Activated effector memory CD4-positive, alpha-beta T cell treated with anti-CD3 and anti-CD28 coated beads, Interleukin-2, amount 50 U/mL, for 16 hours (primary cell): ENCODE measurements around the gene ASPSCR1.
"Not testable (repeated sequence)": the region's sequence is repeated elsewhere in the genome, so short reads cannot be mapped to it uniquely, and the experiment has no call there.

ENCODE experiments used
- DNase-seq: peaks from one replicate; pipeline ENCODE4 v3.0.0-alpha.2; 2020

ASPSCR1 gene

DNA sequence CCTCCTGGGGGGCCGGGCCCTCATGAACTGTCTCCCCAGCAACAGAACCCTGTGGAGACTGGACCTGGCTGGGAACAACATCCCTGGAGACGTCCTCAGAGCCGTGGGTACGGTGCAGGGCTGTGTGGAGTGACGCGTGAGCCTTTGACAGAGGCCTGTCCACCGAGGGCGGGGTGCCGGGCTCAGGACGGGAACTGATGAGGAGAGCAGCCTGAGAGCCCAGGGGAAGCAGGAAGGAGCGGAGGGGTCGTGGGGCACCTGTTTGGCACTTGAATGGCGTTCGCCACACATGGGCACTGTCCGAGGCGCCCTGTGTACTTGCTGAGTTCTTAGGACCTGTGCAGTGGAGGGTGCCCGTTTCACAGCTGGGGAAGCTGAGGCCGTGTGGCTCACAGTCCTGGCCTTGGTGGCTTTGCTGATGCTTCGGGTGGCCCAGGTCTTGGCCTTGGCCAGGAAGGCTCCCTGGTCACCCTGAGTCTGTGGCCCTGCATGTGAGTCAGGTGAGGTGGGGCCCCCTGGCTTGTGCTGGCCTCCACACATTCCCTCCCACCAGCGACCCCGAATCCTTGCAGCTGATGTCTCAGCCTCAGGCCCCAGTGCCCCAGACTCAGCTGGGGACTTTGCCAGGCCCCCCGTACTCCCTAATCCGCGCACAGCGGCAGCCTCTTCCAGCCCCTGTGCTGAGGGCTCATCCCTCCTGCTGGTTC, 48.1 kb downstream of the ASPSCR1 start:
- no peak for DNase-seq

DNA sequence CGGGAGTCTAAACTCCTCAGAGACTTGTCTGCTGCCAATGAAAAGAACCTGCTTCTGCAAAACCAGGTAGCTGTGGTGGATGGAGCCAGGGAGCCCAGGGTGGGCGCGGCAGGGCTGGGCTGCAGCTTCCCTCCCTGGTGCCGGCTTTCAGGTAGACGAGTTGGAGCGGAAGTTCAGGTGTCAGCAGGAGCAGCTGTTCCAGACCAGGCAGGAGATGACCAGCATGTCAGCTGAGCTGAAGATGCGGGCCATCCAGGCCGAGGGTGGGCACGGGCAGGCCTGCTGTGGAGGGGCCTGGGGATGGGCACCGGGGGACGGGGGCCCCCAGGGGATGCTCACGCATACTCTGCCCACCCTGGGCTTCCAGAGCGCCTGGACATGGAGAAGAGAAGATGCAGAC, 50.8 kb downstream of the ASPSCR1 start:
- DNase-seq = no peak

DNA sequence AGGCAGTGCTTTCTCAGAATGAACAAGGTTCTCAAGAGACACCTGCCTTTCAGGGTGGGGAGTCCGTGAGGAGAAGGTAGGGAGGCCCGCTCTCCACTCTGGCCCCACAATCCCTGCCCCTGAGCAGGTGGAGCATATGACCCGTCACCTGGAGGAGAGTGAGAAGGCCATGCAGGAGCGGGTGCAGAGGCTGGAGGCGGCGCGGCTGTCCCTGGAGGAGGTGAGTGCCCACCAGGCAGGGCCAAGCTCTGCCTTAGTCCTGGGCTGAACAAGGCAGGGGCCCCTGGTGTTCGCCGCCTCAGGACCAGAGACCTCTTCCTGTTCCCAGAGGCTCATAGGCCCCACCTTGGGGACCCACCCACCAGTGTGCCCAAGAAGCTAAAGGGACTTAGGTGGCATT, 51.5 kb downstream of the ASPSCR1 start:
- no peak for DNase-seq

DNA sequence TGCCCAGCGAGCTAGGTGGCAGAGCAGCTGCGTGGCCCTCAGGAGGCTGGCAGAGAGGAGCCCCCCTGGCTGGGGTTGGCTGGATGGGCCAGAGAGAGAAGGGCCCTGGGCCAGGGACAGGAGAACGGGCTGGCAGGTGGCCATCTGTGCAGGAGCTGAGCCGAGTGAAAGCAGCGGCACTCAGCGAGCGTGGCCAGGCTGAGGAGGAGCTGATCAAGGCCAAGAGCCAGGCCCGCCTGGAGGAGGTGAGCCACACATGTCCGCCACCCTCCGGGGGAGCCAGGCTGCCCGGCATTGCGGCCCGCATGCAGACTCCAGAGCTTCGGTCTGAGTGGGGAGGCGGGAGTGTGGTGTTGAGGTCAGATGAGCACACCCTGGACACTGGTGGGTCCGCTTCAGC, 52.0 kb downstream of the ASPSCR1 start:
- no peak for DNase-seq

DNA sequence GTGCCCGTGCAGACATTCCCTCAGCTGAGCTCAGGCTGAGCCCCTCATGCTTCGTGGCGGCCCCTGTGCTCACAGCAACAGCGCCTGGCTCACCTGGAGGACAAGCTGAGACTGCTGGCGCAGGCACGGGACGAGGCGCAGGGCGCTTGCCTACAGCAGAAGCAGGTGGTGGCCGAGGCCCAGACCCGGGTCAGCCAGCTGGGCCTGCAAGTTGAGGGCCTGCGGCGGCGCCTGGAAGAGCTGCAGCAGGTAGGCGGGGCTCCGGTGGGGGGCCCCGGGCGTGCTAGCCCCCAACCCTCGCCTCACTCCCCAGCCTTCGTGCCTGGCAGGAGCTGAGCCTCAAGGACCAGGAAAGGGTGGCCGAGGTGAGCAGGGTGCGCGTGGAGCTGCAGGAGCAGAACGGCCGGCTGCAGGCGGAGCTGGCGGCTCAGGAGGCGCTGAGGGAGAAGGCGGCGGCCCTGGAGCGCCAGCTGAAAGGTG, 52.6 kb downstream of the ASPSCR1 start:
- DNase-seq = no peak

DNA sequence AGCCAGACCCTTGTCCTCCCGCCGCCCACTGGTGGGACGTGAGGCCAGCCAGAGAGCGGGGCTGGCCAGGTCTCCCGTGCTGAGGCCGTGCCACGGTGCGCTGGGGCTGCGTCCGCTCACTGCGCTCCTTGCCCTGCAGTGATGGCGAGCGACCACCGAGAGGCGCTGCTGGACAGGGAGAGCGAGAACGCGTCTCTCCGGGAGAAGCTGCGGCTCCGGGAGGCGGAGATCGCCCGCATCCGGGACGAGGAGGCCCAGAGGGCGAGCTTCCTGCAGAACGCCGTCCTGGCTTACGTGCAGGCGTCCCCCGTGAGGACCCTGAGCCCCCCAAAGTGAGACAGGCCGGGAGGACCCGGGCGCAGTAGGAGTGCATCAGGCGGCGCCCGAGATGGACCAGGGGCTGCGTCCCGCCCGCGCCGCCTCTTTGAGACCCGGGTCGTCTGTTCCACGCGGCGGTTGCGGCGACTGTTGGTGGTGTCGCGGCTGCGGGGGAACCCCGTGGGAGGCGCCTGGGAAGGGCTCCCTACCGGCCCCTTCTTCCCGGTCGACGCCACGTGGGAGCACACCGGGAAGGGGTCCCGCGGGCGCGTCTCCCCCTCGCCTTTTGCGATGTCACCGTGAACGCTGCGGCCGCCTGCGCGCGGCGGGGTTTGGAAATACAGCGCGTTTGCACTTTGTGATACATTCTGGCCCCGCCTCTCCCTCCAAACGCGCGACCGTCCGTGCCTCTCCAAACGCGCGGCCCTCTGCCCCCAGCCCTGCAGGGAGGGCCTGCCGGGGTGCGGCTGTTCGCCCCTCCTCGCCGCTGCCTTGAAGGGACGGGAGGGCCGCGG, 53.3 kb downstream of the ASPSCR1 start:
- DNase-seq = peak; percentile 92

DNA sequence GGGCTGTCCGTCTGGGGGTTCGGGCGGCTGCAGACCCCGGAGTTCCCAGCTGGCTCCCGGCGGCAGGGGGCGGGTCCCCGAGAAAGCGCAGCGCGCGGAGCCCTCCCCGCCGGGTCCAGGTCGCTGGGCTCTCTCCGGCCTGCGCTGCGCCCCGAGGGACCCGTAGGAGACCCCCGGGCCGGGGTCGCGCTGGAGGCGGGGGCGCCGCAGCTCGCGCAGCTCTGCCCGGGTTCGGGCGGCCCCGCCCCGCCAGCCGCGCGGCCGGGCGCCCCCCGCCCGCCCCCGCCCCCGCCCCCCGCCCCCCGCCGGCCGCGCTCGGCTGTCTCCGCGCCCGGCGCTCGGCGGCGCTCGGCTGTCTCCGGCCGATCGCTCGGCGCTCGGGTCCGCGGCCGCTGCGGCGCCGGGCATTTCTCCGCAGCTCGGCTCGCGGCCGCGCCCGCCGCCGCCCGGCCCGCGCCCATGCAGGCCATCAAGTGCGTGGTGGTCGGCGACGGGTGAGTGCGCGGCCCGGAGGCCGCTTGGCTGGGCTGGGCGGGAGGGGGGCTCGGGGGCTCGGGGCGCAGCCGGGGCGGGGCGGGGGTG, 54.0 kb downstream of the ASPSCR1 start, which contains the start of gene RAC3:
Gene RAC3 (plus strand): TSS at position 376 of the 582 bp plus-strand sequence. CDS start 84 bp downstream, at position 460.
- DNase-seq = no peak

DNA sequence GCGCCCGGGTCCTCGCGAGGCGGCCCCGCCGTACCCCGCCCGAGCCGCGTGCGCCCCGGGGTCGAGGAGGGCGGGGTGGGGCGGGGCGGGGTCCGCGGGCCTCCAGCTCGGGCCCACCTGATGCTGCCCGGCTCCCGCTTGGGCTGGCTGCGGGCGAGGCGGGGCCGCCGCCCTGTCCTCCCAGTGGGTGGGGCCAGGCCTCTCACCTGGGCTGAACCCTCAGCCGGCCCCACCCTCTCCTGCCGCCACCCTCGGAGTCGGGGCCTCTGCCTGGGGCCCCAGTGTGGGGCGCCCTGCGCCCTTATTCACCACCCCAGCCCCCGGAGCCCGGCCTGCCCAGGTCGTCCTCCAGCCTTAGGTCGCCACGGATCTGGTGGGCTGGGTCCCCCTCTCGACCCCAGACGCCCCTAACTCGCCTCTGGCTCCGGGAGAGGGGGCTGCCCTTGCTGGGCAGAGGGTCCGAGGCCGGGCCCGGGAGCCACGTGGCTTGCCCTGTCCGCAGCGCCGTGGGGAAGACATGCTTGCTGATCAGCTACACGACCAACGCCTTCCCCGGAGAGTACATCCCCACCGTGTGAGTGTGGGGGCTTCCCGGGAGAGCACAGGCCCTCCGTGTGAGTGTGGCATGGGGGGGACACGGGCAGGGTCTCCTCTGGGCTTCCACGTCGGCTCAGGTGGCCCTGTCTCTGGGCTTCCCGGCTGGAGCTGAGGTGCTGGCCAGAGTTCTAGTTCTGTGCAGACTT, 54.6 kb downstream of the ASPSCR1 start:
- peak; percentile 75 for DNase-seq

DNA sequence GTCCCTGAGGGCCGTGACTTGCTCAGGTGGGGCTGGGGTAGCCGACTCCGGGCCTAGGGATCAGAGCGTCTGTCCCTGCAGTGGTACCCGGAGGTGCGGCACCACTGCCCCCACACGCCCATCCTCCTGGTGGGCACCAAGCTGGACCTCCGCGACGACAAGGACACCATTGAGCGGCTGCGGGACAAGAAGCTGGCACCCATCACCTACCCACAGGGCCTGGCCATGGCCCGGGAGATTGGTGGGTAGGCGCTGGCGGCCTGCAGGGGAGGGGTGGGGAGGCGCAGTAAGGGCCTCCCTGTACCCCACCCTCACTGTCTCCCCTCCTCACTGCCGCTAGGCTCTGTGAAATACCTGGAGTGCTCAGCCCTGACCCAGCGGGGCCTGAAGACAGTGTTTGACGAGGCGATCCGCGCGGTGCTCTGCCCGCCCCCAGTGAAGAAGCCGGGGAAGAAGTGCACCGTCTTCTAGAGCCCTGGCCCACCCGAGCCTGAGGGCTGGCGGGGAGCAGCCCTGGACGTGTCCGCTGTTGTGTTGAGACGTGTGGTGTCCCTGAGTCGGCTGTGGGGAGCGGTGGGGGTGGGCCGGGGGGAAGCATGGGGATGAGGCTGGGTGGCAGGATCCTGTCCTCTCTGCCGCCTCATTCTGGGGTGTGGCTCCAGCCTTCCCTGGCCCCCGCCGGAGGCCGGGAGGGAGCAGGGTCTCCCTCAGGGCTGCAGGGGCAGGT, 56.1 kb downstream of the ASPSCR1 start:
- DNase-seq = no peak

DNA sequence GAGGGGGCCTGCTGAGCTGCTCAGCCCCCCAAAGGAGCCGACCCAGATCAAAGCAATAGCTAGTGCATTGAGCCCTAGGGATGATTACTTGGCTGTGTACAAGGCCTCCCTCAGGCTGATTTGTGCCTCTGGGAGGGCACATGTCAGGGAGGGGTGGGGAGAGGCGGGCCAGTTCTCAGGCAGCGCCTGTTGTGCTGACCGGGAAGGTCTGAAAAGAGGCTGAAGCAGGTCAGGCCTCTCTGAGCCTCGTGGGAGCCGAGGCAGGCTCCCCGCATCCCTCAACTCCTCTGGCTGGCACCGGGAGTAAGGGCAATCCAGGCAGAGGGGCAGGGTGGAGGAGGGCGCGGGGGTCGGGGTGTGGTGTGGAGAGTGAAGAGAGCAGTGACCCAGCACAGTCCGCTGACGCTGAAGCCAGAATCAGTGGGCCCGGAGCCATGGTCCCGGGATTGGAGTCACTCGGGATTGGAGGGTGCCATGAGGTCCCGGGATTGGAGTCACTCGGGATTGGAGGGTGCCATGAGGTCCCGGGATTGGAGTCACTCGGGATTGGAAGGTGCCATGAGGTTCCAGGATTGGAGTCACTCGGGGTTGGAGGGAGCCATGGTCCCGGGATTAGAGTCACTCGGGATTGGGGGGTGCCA, 57.1 kb downstream of the ASPSCR1 start:
- DNase-seq = no peak

DNA sequence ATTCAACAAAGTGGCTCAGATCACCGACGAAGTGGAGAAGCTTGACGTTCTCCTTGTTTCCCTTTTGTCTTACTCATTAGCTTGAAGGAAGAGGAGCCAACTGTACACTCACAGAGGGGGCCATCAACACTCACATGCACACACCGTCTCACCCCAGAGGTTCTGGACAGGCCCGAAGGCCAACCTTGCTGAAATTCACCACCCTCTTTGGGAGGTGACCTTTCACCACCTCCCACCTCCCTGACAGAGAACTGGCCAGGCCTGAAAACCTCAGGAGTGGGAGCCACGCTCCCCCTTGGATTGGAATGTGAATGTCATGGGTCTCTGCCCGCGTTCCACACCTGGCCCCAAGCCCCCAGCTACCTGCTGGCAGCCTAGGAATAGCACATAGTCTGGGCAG, 58.1 kb downstream of the ASPSCR1 start:
- no peak for DNase-seq

DNA sequence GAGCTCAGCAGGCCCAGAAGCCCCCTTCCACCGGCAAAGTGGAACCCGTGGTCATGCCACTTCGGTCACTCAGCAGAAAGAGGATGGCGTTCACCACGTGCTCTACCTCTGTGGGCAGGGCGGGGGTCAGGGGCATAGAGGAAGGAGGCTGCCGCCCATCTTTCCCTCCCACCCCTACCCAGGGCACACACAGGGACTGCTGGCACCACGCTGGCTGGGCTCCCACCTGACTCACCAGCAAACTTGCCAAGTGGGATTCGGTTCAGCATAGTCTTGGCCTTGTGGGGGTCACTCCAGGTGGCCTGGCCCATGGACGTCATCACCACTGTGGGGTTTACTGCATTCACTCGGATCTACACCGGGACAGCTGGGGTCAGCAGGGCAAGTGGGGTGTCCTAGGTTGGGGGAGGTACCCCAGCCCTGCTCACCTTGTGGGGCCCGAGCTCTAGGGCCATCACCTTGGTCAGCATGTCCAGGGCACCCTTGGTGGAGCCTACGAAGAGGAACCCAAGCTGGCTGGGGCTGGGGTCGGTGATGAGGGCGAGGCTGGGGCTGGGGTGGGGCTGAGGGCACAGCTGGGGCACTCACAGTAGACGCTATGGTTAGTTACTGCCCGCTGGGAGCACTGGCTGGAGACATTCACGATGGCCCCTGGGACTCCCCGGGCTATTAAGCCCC, 58.7 kb downstream of the ASPSCR1 start:
- DNase-seq = no peak

DNA sequence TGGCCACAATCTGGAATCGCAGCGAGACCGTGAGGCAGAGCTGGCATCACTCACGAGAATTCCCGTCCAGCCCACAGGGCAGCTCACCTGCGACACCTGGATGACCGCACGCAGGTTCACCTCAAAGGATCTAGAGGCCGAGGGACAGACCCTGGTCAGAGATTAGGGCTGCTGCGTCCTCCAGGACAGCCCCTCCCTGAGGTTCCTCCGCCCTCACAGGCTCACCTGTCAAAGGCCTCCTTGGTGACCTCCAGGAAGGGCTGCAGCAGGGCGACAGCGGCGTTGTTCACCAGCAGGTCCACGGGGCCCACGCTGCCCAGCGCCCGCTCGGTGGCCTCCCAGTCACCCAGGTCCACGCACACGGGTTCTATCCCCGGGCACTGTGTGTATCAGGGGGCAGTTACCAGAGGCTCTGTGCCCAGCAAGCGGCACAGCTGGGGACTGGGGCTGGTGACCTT, 59.2 kb downstream of the ASPSCR1 start:
- DNase-seq = peak; percentile 68

DNA sequence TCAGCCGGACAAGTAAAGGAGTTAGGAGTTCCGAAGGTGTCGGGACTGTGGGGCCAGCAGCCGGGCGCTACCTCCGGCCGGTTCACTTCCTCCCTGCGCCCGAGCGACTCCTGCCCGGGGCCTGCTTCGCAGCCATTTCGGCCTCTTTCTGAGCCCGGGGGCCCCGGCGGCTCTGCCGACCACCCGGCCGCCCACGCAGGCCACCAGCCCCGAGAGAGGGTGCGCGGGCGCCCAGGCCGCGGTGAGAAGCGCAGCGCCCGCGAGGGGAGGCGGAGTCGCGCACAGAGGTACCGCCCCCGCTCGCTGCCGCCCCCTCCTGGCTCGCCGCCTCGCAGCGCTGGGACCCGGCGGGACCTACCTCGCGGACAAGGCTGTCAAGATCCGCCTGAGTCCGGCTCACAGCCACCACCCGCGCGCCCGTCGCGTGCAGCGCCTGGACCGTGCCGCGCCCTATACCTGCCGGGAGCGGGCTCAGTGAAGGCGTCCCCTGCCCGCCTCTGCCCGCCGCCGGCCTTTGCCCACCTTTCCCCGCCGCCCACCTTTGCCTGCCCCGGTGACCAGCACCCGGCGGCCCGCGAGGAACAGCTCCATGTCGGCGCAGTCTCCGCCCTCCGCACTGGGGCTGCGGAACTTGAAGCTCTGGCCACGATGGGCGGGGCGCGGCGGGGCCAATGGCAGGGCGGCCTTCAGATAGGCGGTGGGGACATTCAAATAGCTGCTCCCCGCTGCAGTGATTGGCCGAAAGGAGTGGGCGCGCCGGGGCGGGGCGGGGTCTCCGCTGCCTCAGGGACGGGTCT, 59.9 kb downstream of the ASPSCR1 start, which contains the start of gene DCXR:
Gene DCXR (minus strand): TSS at position 606 of the 797 bp plus-strand sequence. CDS start 15 bp downstream, at position 591.
- DNase-seq = peak; percentile 98

DNA sequence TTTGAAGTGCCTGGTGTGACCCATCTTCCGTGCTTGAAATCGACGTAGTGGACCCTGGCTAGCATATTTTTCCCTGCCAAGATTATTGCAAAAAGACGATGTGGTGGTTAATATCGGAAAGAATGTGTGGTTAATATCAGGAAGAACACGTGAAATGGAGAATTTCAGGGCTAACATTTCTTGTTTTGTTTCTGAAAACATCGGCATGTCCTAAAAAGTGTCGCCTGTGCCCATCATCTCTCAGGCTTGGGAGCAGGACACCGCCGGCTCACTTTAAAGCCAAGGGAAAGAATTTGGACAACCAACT, 60.4 kb downstream of the ASPSCR1 start:
- no peak for DNase-seq

DNA sequence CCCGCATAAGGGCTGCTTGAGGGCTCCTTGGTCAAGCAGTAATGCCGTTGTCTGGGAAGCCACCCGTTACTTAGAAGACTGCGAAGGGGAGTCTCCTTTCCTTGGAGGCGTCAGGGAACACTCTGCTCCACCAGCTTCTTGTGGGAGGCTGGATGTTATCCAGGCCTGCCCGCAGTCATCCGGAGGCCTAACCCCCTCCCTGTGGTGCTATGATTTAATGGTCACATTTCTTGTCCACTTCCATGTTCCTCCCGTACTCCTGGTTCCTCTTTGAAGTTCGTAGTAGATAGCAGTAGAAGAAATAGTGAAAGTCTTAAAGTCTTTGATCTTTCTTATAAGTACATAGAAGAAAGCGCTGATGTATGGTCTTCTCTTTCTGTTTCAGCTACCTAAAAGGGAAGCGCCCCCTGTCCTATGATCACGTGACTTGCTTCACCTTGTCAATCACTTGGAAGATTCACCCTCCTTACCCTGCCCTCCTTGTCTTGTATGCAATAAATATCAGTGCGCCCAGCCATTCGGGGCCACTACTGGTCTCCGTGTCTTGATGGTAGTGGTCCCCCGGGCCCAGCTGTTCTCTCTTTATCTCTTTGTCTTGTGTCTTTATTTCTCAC, 61.5 kb downstream of the ASPSCR1 start:
- not testable (repeated sequence) for DNase-seq

DNA sequence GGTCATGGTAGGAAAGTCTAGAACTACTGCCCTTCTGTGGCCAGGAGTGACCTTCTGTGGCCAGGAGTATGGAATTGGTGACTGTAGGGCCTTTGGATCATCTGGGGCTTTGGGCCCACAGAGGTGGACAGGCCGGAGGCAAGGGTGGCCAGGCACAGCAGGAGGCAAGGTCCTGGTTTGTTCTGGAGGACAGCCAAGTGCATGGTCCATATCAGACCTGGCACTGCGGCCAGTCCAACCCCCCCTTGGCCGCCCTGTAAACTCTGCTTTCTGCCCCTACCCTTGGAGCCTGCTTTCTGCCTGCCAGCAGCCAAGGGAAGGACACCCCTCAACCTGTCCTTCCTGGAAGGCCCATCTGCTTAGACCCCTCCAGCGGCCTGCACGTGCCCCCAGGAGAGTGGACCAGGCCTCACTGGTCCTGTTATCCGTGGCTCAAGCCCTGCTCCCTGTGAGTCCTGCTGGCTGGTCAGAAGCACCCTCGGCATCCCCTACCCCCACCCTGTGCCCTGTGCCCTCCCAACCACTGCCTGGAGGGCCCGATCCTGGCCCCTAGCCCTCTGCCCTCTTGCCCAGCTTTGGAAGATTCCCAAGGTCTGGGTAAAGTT, 62.4 kb downstream of the ASPSCR1 start:
- no peak for DNase-seq

DNA sequence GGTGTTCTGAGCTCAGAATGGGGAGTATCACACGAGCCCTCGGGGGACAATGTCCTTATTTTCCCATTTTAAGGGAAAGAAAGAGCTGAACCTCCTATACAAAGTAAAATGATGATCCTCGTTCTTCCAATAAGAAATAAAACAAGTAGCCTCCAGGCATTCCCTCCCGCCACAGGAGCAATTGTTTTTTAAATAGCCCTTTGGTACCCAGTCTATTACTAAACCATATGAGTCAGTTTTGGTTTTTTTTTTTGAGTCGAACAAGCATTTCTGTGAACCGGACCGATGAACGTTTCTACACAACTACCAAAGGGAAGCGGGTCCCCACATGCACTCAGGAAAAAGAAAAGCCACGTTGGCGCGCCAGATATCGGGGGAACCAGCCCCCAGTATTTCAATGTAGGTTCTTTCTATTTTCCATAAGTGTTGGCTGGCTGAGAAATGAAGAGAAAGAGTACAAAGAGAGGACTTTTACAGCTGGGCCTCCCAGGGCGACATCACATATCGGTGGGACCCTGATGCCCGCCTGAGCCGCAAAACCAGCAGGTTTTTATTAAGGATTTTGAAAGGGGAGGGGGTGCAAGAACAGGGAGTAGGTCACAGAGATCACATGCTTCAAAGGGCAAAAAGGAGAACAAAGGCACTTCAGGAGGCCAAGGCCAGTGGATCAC, 63.9 kb downstream of the ASPSCR1 start:
- DNase-seq = no peak

DNA sequence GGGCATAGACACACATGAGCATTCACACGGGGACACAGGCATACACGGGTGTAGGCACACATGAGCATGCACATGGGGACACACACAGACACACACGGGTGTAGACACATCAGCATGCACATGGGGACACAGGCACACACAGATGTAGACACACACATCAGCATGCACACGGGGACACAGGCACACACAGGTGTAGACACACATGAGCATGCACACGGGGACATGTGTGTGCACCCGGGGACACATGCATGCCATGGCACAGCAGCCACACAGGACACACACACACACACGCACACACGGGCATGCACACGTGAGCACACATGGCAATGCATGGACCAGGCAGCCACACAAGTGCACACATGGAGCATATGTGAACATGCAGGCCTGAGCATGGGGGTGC, 65.2 kb downstream of the ASPSCR1 start:
- no peak for DNase-seq
